Colonic mucosa (tissue), 4 donors: ENCODE measurements around the gene TMEM247. TPM values are rescaled to one million over a fixed set of nuclear protein-coding genes. Genes with fewer than 3 reads are reported as not detected.

Experiments used
- DNase-seq: peaks from one replicate; pipeline ENCODE4 v3.0.0-alpha.2; 2020
- H3K27ac ChIP-seq: fragments of 200-600 bp; one replicate; pipeline ENCODE4 v1.8.0; 2021
- H3K27me3 ChIP-seq: fragments of 200-600 bp; one replicate; pipeline ENCODE4 v1.8.0; 2021
- H3K36me3 ChIP-seq: fragments of 200-600 bp; one replicate; pipeline ENCODE4 v1.8.0; 2021
- H3K4me1 ChIP-seq: fragments of 200-600 bp; one replicate; pipeline ENCODE4 v1.8.0; 2021; ENCODE audit warnings: mild to moderate bottlenecking
- H3K4me3 ChIP-seq: fragments of 200-600 bp; one replicate; pipeline ENCODE4 v1.8.0; 2021
- H3K9ac ChIP-seq, 2 donors: one replicate each; pipeline ENCODE4 v1.7.0; 2013; ENCODE audit warnings: control low read depth in 2 of 2, low read depth in 2 of 2, low read length in 2 of 2
- H3K9me3 ChIP-seq: fragments of 200-600 bp; one replicate; pipeline ENCODE4 v1.8.0; 2021
- CTCF ChIP-seq: fragments of 200-600 bp; IDR thresholded peaks from one replicate; pipeline ENCODE4 v1.8.0; 2022; ENCODE audit warnings: antibody characterized with exemption, mild to moderate bottlenecking
- intact Hi-C: fragments of 100-400 bp; cut with DNase I; formaldehyde crosslinking; loops from one replicate; pipeline ENCODE4 v1.14.1; 2022
- total RNA-seq, 2 donors: library from RNA; stranded (reverse); fragmentation: NEBNext Ultra II Directional in 1 of 2; extraction: Animal tissue kit (Norgen Biotek cat#: 25700) in 1 of 2; gene quantifications; one replicate each; pipeline ENCODE4 v1.2.1, GENCODE V29; 2021
- donor health status: healthy.
- donor health status: DM: no; HTN: no; CAD: no.
- donor health status: DM: no; HTN: no; CAD: no.

The TMEM247 gene
- total RNA-seq, 2 donors from 2014 or later = not detected

GRCh38 chr2:46461709-46462171, 17.6 kb upstream of the TMEM247 start:
- Histone ChIP-seq H3K4me3 (no peak overlapping the region), H3K36me3 (no peaks in the 10 kb centered on the region), H3K27ac (no peak overlapping the region), H3K9ac (no peak overlapping the region), H3K9me3 (no peaks in the 10 kb centered on the region), H3K27me3 (no peaks in the 10 kb centered on the region), H3K4me1 (no peaks in the 10 kb centered on the region)
- intact Hi-C loops = loop anchor here (2.0 kb wide), 1 partner anchor 189 kb away; no protein-coding TSS in a partner anchor
- TF ChIP-seq CTCF = no peak
- no peak for DNase-seq

GRCh38 chr2:46462936-46463335, 16.4 kb upstream of the TMEM247 start:
- Histone ChIP-seq H3K4me3 (no peak overlapping the region), H3K27ac (no peak overlapping the region), H3K27me3 (no peaks in the 10 kb centered on the region), H3K36me3 (no peaks in the 10 kb centered on the region), H3K9me3 (no peaks in the 10 kb centered on the region), H3K4me1 (no peaks in the 10 kb centered on the region), H3K9ac (no peak overlapping the region)
- TF ChIP-seq CTCF = no peak
- DNase-seq = no peak
- intact Hi-C loops = loop anchor here (2.0 kb wide), 1 partner anchor 188 kb away; no protein-coding TSS in a partner anchor

GRCh38 chr2:46469116-46469515, 10.2 kb upstream of the TMEM247 start:
- H3K27ac ChIP-seq = no peak overlapping the region
- H3K9me3 ChIP-seq = no peaks in the 10 kb centered on the region
- H3K4me3 ChIP-seq = no peak overlapping the region
- intact Hi-C loops = loop anchor here (5.0 kb wide), 1 partner anchor 133 kb away; no protein-coding TSS in a partner anchor
- no peak overlapping the region for H3K9ac ChIP-seq
- H3K4me1 ChIP-seq = no peaks in the 10 kb centered on the region
- no peaks in the 10 kb centered on the region for H3K36me3 ChIP-seq
- no peak for TF ChIP-seq CTCF
- no peaks in the 10 kb centered on the region for H3K27me3 ChIP-seq
- DNase-seq = no peak

GRCh38 chr2:46469700-46470099, 9.7 kb upstream of the TMEM247 start:
- Histone ChIP-seq H3K9me3 (no peaks in the 10 kb centered on the region), H3K9ac (no peak overlapping the region), H3K4me3 (no peak overlapping the region), H3K4me1 (no peaks in the 10 kb centered on the region), H3K36me3 (no peaks in the 10 kb centered on the region), H3K27ac (no peak overlapping the region), H3K27me3 (no peaks in the 10 kb centered on the region)
- TF ChIP-seq CTCF = no peak
- DNase-seq = no peak
- intact Hi-C loops = loop anchor here (5.0 kb wide), 1 partner anchor 133 kb away; no protein-coding TSS in a partner anchor

- TF ChIP-seq CTCF = no peak
- Histone ChIP-seq H3K4me3 (no peak overlapping the region), H3K27ac (no peak overlapping the region), H3K36me3 (no peaks in the 10 kb centered on the region), H3K9me3 (no peaks in the 10 kb centered on the region), H3K9ac (no peak overlapping the region), H3K4me1 (no peaks in the 10 kb centered on the region), H3K27me3 (no peaks in the 10 kb centered on the region)
- DNase-seq = no peak
- intact Hi-C loops = no loop called here
These were observed 9.2 kb upstream of the TMEM247 start for GRCh38 chr2:46470114-46470628.
